GM19372 (cell line): ENCODE results near the gene C1QA.

Source experiments
- ATAC-seq: cut with Tn5 transposase; IDR thresholded peaks from one replicate; pipeline ENCODE4 v1.9.1; 2021; ENCODE audit warnings: mild to moderate bottlenecking, low read depth, moderate library complexity; ENCODE audit not compliant: unreplicated experiment

Gene C1QA

DNA sequence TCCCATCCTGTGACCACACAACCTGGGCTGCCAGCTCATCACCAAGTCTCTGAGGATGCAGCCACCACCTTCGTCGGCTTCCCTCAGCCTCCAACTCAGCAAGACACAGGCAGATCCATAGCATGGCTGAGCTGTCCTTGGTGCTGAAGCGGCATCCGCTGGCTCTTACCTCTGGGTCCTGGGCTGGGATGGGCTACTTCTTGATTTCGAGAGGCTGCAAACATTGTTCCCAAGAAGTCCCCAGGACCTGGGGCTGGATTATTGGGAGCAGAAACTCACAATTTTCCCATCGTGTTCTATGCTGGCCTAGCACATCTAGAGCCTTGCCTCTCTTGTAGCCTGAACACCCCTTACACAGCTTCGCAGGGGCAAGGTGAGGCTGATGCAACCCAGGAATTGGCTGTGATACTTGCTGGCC, 24.9 kb upstream of the C1QA start:
- no peak for ATAC-seq

DNA sequence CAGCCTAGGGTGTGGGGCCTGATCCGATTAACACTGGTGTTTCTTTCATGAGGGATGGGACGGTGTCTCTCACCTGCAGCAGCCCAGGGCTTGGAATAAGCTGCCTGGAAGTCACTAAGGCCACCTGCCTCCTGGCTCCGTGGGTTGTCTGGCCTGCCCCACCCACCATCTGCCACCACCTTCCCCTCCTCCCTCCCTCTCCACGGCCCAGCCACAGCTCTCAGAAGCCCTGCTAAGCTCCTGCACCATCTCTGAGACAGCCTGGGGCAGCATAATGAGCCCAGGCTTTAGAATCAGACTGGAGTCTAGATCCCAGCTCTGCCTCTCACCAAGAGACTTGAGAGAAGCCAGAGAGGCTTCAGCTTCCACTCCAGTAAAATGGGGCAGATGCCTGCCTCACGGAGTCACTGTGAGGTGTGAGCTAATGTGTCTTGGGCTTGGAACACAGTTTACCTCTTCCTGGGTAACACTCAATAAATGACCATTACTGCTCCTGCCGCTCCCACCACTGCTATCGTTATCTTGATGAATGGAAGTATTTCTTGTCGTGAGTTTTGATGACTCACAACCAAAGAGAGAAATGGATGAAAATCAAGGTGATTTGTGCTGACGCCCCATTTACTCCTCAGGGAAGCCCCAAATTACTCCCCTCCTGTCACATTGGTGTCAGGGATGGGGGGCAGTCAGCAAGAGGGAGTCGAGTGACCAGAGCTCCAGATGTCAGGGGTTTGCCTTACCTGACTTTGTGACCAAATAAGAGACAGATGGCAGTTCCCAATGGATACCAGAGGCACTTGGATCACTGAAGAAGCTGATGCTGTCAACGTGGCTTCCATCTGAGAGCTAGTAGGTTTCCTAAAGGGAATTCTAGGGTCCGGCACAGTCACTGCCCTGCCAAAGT, 23.5 kb upstream of the C1QA start:
- ATAC-seq = no peak

DNA sequence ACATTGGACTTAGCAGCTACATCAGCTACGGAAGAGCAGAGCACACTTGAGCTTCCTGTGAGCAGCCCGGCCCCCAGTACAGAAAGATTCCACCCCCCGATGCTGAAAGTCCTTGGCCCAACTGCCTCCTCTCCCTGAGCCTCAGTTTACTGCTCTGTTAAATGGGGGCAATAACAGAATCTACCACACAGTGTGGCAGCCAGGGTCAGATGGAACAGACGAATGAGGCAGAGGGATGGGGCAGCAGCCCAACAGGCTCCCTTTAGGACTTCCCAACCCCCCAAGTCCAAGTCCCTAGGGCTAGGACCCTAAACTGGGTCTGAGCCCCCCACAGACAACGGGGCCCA, 22.9 kb upstream of the C1QA start:
- ATAC-seq = no peak

DNA sequence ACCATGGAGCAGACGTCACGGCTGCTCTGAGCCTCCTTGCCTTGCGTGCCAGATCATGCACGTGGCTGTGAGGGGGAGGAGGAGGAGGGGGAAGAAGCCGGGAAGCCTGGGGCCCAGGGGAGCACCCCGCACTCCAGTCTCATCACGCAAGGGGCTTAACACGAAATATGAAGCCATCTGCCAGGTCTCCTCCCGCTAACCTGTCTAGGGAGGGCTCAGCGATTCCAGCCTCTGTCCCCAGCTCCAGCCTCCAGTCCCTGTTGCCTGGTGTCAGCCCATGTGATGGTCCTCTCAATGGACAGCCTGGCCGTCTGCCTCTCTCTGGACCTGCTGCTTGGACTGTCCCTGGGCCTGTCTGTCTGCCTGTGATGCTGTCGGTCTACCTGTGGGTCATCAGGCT, 22.5 kb upstream of the C1QA start:
- no peak for ATAC-seq

DNA sequence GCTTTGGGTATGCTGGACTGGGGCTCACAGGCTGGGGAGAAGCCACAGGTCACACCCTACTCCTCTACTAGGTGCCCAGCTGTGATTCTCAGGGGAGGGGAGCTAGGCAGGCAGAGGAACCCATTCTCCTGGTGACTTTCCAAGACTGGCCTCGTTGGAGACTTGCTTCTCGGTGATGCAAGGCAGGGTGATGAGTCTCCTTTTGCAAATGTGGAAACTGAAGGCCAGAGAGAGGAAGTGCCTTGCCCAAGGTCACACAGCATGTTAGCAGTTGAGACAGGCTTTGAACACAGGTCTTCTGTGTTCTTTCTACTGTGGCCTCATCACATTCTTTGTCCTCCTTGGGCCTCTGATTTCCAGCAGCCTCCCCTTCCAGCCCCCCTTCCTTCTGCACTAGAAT, 20.5 kb upstream of the C1QA start:
- ATAC-seq = no peak

DNA sequence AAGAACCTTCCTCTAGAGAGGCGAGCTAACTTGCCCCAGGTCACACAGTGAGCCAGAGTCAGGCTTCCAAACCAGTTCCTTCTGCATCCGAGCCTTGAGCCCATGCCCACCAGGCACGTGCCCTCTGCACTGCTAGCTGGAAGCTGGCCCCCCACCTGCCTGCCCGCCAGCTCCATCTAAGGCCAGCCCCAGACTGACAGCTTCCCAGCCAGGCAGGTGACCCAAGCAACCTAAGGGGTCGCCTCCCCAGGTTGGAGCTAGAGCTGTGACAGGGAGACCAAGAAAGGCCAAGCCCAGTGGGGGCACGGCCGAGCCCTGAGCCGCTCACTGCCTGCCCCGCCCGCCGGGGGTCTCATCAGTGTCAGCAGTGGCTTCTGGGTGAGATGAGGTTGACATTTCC, 19.9 kb upstream of the C1QA start:
- ATAC-seq = no peak

DNA sequence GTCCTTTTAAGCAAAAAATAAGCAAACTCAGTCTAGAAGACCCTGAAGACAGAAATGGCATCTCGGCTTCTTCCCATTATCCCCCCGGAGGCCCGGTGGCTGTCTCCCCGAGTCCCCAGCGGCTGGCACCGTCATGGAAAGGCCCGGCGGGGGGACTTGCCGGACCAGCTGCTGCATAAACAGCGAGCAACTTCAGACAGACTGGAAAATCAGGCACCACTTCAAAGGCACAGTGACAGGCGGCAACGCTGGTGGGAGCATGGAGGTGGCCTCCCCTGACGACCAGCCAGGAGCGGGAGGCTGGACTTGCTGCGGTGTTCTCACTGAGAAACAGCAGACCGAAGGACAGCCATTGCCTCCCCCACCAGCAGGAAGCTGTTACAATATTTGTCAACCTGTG, 18.4 kb upstream of the C1QA start:
- ATAC-seq = no peak

DNA sequence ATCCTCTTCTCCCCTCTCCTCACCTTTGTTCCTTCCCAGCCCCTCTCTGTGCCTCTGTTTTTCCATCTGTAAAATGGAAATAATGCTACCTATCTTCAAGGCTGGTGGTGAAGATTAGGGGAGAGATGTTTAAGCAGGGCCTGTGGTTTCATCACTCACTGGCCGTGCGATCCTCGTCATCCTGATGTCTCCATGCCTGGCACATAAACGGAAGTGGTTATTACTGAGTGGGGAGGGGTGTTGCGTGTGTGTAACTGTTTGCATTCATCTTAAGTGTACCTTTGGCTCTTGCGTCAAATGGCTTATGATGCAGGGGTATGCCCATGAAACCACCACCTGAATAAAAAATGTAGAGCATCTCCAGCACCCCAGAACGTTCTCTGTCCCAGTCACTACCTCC, 17.2 kb upstream of the C1QA start:
- no peak for ATAC-seq

DNA sequence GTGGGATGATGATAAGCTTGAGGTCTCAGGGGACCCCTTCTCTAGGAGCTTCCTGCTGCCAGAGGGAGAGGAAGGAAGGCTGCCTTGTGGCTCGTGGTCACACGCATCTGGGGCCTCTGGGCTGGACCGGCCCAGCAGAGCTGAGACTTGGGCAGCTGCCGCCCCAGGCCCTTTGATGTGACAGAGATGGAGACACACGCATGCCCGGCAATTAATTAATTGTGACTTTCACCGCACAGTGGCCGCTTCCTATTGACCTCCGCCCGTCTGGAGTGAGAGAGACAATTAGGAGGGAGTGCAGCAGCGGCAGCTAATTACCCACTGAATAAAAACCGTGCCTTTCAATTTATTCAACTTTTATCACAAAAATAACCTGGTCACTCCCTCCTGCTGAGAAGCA, 16.6 kb upstream of the C1QA start:
- no peak for ATAC-seq

DNA sequence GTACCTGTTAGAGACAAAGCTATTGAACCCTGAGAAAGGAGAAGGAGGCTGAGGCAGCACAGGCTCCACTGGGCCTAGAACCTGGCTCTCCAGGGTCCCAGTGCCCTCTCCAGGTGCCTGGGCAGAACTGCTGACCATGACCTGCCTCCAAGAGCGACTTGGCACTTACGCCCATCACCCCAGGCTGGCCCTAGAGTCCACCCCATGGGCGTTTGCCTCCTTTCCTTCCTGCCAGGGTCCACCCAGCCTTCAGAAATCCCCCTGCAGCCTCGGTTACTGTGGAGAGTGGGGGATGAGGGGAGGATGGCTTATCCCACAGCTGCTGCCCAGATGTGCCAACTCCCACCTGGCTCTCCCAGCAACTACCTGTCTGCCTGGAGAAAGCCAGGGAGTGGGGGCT, 14.7 kb upstream of the C1QA start:
- no peak for ATAC-seq

DNA sequence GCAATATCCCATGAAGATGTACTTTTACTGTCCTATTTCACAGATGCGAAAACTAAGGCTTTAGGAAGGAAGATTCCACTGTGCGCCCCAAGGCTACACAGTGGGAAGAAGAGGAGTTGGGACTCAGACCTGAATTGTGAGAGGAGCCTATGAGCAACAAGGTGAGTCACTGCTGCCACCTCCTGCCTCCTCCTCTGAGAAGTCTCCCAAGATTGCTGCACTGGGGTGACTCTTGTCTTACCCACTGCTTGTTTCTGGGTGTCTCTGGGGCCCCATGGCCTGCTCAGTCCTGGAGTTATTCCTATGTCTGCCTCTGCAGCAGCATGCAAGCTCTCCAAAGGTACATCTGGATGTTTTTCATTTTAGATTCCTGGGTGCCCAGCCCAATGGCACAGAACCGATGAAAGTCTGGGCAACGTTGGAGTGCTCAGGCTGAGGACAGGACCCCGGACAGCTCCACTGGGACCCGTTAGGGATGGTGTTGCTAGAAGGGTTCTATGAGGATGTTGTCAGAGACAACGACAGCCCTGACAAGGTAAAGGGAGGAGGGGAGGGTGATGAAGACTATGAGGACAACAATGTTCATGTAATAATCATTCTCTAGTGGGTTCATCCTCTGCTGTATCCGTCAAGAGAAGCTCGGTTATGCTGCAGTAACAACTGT, 11.0 kb upstream of the C1QA start:
- no peak for ATAC-seq

DNA sequence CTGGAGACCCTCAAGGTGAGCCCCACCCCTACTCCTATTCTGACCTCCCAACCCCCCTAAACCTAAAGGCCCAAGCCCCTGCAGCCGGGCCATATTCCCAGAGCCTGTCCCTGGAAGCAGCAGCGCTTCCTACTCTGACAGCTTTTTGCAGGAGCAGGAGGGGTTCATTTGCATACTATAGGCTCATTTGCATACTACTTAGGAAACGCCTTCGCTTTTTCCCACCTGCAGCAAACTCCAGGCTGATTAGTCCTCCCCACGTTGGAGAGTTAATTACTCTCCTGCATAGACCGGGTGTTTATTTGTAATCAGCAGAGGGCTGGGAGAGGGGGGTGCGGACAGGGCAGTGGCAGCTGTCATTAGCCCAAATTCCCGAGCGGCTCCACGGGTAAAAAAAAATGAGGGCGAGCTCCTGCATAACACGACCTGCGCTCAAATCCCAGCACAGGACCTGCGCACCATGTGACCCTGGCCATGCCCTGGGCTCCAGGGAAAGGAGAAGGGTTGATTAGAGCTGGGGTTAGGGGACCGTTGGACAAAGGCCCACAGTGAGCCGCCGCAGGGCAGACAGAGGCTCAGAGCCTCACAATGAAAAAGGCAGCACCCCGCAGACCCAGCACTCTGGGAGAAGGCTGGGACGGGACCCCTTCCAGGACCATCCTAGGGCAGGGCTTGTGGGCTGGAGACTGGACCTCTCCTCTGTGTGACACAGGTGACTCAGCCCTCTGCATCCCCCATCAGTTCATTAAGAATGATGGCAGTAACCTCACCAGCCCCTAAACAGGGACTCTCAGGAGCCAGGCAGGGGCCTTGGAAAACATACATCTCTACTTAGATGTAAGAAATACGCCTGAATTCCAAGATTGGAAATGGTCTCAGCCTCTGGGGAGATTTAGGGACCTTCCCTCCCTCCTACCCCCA, 9.9 kb upstream of the C1QA start:
- ATAC-seq = no peak

DNA sequence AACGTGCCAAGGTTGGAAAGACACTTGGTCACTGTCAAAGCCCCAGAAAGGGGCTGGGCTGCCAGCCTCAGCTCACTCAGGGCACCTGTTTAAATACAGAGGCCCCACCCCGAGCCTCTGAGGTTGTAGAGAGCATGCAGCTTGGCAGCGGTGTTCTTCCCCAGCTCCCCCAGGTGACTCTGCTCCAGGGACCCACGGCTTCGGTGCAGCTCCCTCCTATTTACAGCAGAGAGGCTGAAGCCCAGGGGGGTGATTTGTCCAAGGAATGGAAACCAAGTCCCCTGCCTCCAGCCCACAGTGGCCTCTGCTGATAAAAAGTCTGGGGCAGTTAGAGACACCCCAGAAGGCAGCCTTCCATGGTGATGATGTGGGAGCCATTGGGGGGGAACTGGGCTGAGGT, 9.1 kb upstream of the C1QA start:
- ATAC-seq = no peak

DNA sequence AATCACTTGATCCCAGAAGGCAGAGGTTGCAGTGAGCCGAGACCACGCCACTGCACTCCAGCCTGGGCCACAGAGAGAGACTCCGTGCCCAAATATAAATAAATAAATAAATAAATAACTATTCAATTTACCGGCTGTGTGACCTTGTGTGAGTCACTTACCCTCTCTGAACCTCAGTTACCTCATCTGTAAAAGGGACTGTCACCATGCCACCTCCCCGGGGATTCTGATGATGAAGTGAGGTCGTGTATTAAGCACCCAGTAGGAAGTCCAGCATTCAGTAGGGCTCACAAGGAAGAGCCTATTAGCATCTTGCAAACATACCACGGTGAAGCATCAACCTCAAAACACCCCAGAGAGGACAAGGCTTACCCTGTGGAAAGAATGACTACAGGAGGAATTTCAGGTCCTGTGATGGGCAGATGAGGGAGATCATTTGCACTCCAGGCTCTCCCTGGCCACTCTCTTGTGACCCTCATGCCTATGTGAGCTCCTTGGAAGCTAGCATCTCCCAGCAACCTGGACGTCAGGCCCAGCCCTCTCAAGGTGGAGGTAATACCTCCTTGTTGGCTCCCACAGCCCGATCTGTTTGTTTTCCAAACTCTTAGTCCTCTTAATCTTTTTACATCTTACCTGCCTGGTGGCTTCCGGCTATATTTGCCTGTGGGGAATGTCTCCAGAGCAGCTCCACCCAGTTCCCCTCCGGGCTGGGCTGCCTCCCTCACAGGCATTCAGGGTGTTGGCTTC, 7.6 kb upstream of the C1QA start:
- ATAC-seq = no peak

DNA sequence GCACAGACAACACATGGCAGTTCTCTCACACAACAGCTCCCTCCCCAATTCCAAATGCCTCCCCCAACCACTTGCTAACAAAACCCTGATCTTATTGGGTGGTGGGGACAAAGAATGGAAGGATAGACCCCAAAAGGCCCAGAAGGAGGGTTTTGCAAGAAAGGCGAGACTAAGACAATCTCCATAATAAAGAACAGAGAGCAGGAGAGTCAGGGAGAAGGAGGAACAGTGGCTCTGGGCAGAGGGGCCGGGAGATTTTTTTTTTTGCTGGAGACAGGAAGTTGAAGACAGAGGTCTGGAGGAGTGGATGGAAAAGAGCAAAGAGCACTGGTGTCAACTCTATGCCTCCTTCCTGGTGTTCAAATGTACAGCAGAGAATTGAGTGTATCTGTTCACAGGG, 6.5 kb upstream of the C1QA start:
- no peak for ATAC-seq

DNA sequence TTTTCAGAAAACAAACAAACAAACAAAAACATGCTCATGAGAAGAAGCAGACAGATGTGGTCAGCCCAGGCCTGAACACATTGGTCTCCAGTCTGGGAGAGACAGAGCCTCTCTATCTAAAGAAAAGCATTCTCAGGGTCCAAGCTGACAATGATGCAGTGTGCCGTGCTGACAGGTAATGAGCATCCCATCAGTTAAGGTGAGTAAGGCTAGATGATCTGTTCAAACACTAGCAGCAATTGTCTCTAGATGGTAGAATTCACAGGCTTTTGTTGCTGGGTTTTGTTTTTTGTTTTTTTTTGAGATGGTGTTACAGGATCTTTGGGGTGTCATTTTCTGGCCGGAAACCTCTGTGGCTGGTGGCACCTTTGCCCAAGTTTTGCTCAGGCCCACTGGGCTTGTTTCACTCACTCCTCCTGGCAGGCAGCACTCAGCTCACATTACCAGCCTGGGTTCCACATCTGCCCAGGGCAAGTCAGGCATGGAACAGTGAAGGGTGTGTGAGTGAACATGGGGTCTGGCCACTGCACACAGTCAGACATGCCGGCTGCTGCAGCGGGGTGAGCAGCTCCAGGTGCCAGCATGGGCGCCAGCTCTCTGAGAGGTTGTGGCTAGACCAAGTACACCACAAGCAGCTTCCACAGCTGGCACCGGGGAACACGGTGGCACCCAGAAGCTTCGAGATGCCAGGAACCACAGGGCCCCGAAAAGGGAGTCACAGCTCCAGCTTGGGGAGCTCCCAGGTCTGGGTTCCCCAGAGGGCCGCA, 2.5 kb upstream of the C1QA start:
- ATAC-seq = no peak

DNA sequence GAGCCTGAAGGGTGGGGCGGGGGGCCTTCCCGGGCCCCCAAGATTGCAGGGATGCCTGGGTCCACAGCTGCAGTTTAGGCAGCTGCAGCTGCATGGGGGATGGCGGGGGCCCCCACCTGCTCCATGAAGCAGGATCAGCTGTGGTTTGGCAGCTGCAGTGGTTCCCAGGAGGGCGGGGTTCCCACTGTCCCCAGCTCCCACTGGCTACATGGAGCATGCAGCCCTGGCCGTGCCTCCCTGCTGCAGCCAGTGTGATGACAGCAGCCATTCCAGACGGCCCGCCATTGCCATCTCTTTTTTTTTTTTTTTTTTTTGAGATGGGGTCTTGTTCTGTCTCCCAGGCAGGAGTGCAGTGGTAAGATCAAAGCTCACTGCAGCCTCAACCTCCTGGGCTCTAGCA, 992 bp upstream of the C1QA start:
- ATAC-seq = no peak

DNA sequence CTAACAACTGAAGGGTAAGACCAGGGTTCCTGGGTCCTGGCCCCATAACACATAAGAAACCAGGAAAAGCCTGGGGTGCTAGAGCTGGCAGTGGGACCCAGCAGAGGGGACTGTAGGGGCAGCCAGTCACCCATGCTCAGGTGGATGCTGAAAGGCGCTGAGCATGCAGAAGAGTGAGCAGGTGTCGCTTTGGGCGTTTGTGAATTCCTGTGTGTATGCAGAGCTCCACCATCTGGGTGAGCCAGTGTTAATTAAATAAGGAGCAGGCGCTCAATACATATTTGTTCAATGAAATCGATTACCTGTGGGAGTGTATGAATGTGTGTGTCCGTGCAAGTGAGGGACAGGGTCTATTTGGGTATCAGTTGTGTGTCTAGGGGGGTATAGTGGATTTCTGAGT, 499 bp downstream of the C1QA start:
- ATAC-seq = no peak

DNA sequence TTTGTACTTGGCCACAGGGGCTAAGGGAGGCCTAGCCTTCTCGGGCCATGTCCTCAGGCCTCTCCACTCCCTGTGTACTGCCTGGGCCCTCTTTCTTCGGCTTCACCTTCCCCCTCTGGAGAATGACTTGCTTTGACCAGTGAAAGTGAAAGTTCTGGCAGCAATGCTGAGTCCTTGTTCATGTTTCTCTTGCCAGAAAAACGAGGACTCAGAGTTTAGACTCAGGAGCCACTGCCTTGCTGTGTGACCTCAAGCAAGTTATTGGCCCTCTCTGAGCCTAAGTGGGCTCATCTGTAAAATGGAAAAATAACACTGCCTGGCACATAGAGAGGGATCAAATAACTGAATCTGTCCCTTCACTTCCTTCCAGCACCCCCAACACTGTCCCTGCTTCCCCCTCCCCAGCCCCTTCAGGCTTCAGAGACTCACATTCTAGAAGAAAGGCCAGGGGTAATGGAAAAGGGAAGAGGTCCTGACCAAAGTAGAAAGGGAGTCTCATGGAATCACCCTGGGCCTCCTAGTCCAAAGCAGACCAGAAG, 1.5 kb downstream of the C1QA start:
- ATAC-seq = no peak
